ENCODE data around the gene NKD2.
"Not testable (repeated sequence)": the region's sequence is repeated elsewhere in the genome, so short reads cannot be mapped to it uniquely, and the experiment has no call there.

NKD2 gene

GRCh38 chr5:968881-969280 is 39.7 kb upstream of the NKD2 start:
- TF ChIP-seq CTCF (IDR thresholded peaks at IDR 0.05; ENCODE audit: extremely low read depth, missing control alignments) = no peak

GRCh38 chr5:969408-969839 is 39.2 kb upstream of the NKD2 start:
- TF ChIP-seq CTCF (IDR thresholded peaks at IDR 0.05; ENCODE audit: extremely low read depth, missing control alignments) = no peak
- no peak for DNase-seq (ENCODE audit: low spot score)

More at GRCh38 chr5:968881-969280, 39.7 kb upstream of the NKD2 start:
- DNase-seq (ENCODE audit: low spot score) = no peak

DNA sequence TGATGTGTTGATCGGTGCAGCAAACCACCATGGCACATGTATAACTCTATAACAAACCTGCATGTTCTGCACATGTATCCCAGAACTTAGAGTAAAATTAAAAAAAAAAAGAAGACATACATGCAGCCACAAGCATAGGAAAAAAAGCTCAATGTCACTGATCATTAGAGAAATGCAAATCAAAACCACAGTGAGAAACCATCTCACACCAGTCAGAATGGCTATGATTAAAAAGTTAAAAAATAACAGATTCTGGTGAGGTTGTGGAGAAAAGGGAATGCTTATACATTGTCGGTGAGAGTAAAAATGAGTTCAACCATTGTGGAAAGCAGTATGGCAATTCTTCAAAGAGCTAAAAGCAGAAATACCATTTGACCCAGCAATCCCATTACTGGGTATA is 36.0 kb upstream of the NKD2 start:
- not testable (repeated sequence) for DNase-seq (ENCODE audit: low spot score)

GRCh38 chr5:976849-977751 is 31.5 kb upstream of the NKD2 start:
- no peak for TF ChIP-seq CTCF (IDR thresholded peaks at IDR 0.05; ENCODE audit: extremely low read depth, missing control alignments)
- no peak for DNase-seq (ENCODE audit: low spot score)

GRCh38 chr5:978054-978453 is 30.5 kb upstream of the NKD2 start:
- DNase-seq (ENCODE audit: low spot score) = no peak
- no peak for TF ChIP-seq CTCF (IDR thresholded peaks at IDR 0.05; ENCODE audit: extremely low read depth, missing control alignments)

- no peak for DNase-seq (ENCODE audit: low spot score)
- TF ChIP-seq CTCF (IDR thresholded peaks at IDR 0.05; ENCODE audit: extremely low read depth, missing control alignments) = no peak
These were observed 29.9 kb upstream of the NKD2 start for GRCh38 chr5:978693-979092.

DNA sequence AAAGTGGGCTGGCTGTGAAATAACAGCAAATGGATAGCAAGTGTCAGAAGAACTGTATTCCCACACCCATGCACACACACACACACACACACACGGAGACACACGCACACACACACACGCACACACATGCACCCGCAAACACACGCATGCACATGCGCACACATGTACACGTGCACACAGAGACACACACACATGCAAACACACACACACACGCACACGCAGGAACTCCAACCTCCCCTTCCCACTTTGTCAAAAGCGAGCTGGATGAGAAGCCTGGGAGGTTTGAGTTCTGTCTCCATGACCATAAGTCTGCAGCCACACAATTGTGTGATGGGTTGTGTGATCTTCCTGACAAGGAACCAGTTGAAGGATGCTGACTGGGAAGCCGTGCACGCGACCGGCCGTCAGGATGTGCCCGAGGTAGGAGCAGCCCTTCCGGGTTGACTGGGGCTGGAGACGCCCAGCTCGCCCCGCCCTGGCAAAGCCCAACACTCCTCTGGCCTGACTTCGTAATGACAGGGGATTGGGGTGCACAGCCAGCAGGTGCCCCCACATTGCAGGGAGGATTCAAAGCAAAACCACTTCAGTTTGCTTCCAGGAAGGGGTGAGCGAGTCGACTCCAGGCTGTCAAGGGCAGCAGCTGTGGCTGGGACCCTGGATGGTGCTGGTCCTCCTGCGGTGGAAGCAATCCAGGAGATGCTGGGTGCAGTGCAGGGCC is 29.3 kb upstream of the NKD2 start:
- DNase-seq (ENCODE audit: low spot score) = no peak
- TF ChIP-seq CTCF (IDR thresholded peaks at IDR 0.05; ENCODE audit: extremely low read depth, missing control alignments) = no peak
